ENCODE measurements around the gene CRTAC1.

Gene CRTAC1

DNA sequence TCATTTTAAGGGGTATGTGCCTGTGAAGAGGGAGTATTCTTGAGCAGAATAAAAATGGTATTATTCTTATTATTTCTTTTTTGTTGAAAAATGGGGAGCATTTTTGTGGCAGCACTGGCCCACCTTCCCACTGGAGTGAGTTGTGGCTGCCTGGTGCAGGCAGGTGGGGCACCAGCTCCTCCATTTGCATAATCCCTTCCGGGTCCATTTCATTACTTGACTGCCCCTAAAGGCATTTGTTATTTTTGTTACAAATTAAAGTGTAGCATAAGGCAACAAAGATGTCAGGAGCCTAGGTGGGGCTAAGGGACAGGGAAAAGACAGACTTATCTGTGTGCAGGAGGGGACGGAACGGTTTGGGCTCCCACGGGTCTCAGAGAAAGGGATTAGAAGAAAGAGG is 154.0 kb downstream of the CRTAC1 start:
- no peak for TF ChIP-seq ZNF70 (CRISPR knock-in tag; IDR thresholded peaks at IDR 0.05)
- TF ChIP-seq ZNF565 (CRISPR knock-in tag; conservative IDR thresholded peaks at IDR 0.05; ENCODE audit: low read depth) = no peak
- no peak for TF ChIP-seq PPARA (CRISPR knock-in tag; IDR thresholded peaks at IDR 0.05; ENCODE audit: borderline replicate concordance)
- TF ChIP-seq ZC3H10 (CRISPR knock-in tag; IDR thresholded peaks at IDR 0.05) = no peak
- TF ChIP-seq ZFP3 (CRISPR knock-in tag; IDR thresholded peaks at IDR 0.05) = no peak
- no peak for TF ChIP-seq RARB (CRISPR knock-in tag; IDR thresholded peaks at IDR 0.05)
- no peak for TF ChIP-seq SNAI2 (CRISPR knock-in tag; IDR thresholded peaks at IDR 0.05)
- no peak for TF ChIP-seq TSHZ2 (CRISPR knock-in tag; IDR thresholded peaks at IDR 0.05)
- no peak for TF ChIP-seq ISL1 (CRISPR knock-in tag; IDR thresholded peaks at IDR 0.05)
- no peak for TF ChIP-seq ESRRG (CRISPR knock-in tag; IDR thresholded peaks at IDR 0.05)
- TF ChIP-seq, protein P1, sequence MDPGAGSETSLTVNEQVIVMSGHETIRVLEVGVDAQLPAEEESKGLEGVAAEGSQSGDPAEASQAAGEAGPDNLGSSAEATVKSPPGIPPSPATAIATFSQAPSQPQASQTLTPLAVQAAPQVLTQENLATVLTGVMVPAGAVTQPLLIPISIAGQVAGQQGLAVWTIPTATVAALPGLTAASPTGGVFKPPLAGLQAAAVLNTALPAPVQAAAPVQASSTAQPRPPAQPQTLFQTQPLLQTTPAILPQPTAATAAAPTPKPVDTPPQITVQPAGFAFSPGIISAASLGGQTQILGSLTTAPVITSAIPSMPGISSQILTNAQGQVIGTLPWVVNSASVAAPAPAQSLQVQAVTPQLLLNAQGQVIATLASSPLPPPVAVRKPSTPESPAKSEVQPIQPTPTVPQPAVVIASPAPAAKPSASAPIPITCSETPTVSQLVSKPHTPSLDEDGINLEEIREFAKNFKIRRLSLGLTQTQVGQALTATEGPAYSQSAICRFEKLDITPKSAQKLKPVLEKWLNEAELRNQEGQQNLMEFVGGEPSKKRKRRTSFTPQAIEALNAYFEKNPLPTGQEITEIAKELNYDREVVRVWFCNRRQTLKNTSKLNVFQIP (CRISPR knock-in tag; IDR thresholded peaks at IDR 0.05; ENCODE audit: borderline replicate concordance, low read depth) = no peak
- TF ChIP-seq CSDC2 (CRISPR knock-in tag; IDR thresholded peaks at IDR 0.05) = no peak
- TF ChIP-seq, protein P2, sequence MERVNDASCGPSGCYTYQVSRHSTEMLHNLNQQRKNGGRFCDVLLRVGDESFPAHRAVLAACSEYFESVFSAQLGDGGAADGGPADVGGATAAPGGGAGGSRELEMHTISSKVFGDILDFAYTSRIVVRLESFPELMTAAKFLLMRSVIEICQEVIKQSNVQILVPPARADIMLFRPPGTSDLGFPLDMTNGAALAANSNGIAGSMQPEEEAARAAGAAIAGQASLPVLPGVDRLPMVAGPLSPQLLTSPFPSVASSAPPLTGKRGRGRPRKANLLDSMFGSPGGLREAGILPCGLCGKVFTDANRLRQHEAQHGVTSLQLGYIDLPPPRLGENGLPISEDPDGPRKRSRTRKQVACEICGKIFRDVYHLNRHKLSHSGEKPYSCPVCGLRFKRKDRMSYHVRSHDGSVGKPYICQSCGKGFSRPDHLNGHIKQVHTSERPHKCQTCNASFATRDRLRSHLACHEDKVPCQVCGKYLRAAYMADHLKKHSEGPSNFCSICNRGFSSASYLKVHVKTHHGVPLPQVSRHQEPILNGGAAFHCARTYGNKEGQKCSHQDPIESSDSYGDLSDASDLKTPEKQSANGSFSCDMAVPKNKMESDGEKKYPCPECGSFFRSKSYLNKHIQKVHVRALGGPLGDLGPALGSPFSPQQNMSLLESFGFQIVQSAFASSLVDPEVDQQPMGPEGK (CRISPR knock-in tag; IDR thresholded peaks at IDR 0.05; ENCODE audit: borderline replicate concordance) = no peak
- no peak for TF ChIP-seq TCF4 (CRISPR knock-in tag; IDR thresholded peaks at IDR 0.05; ENCODE audit: borderline replicate concordance)
- no peak for TF ChIP-seq CSRNP3 (CRISPR knock-in tag; IDR thresholded peaks at IDR 0.05)
- no peak for TF ChIP-seq TOX (CRISPR knock-in tag; IDR thresholded peaks at IDR 0.05; ENCODE audit: borderline replicate concordance)
- TF ChIP-seq CREB5 (CRISPR knock-in tag; IDR thresholded peaks at IDR 0.05; ENCODE audit: low read depth) = no peak
- ATAC-seq = no peak

GRCh38 chr10:97875391-97875790 is 155.0 kb downstream of the CRTAC1 start:
- no peak for ATAC-seq

DNA sequence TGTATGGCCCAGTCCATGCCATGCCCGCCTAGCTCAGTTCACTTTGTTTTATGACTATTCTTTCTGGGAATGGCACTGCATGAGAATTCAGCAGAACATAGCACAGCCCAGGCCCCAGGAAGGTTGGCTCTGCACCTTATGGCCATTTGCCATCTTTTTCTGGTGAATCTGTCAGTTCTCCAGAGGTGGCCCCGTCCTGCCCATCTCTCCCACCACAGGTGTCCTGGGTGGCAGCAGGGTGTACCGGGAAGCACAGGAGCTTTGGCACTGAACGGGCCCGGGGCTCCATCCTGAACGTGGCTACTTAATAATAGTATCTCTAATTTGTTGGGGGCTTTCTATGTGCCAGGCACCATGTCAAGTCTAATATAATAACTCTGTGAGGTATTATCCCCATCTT is 156.1 kb downstream of the CRTAC1 start:
- ATAC-seq = no peak
- TF ChIP-seq GLIS3 (CRISPR knock-in tag; IDR thresholded peaks at IDR 0.05) (no peak), CSRNP3 (CRISPR knock-in tag; IDR thresholded peaks at IDR 0.05) (no peak), ZFP3 (CRISPR knock-in tag; IDR thresholded peaks at IDR 0.05) (no peak), ZNF565 (CRISPR knock-in tag; conservative IDR thresholded peaks at IDR 0.05; ENCODE audit: low read depth) (no peak), RARB (CRISPR knock-in tag; IDR thresholded peaks at IDR 0.05) (no peak), ARNTL (CRISPR knock-in tag; IDR thresholded peaks at IDR 0.05; ENCODE audit: borderline replicate concordance, low read depth) (no peak), TCF4 (CRISPR knock-in tag; IDR thresholded peaks at IDR 0.05; ENCODE audit: borderline replicate concordance) (no peak), TOX (CRISPR knock-in tag; IDR thresholded peaks at IDR 0.05; ENCODE audit: borderline replicate concordance) (no peak), ESRRG (CRISPR knock-in tag; IDR thresholded peaks at IDR 0.05) (no peak), TSHZ2 (CRISPR knock-in tag; IDR thresholded peaks at IDR 0.05) (no peak), OSR1 (CRISPR knock-in tag; IDR thresholded peaks at IDR 0.05) (no peak)
- TF ChIP-seq, protein P2 (CRISPR knock-in tag; IDR thresholded peaks at IDR 0.05; ENCODE audit: borderline replicate concordance) = no peak

More at GRCh38 chr10:97875391-97875790, 155.0 kb downstream of the CRTAC1 start:
- TF ChIP-seq OSR1 (CRISPR knock-in tag; IDR thresholded peaks at IDR 0.05) = no peak

Data from SK-N-SH treated with all-trans-retinoic acid at 6 μM for 48 hours (cell line).